Measurements from ENCODE around the gene ZFP36L2. TPM values are rescaled to one million over a fixed set of nuclear protein-coding genes. Genes with fewer than 3 reads are reported as not detected.

ZFP36L2 gene
- total and polyA plus RNA-seq, 10 of the 15 experiments (the other 5 are each of a cell fraction or from before 2014, with no cell fraction given), result 4.3 to 64.9 (median 19.5) TPM

DNA sequence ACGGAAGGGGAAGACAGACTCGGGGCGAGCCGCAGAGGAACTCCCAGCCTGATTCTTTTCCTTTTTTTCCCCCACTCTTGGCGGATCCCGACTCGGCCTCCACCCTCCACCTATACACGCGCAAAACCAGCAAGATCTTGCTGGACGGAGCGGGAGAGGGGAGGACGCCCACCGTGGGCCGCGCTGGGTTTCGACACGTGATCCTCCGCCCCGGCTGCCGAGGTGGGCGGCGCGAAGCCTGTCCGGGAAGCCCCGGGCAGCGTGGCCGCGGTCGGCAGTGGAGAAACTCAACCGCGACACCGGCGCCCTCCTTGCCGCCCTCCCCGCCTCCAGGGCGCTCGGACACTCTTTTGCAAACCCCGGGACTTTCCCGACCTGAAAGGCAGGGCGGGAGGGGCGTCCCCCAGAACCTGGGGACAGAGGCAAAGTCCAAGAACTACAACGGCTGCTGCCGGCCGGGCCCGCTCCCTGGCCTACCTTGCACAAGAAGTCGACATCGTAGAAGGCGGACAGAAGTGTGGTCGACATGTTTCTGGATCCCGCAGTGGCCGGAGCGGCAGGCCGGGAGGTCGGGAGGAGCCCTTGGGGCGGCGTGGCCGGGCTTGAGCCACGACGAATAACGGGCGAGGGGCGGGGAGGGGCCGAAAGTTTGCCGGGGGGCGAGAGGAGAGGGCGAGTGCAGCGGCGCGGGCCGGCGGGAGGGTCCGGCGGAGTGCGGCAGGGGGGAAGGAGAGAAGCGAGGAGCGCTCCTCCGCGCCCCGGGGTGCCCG, 433 bp downstream of the ZFP36L2 start:
- BruUV-seq (replicated peaks), result no TSS peak
- Histone ChIP-seq H2AFZ (ENCODE audit: control insufficient read depth, low read depth, low read length) (peak overlapping the region; percentile 38; the same call in 1 of the 2 replicates), H3K36me3 (ENCODE audit: control insufficient read depth in 2 of 2, insufficient read depth in 2 of 2, low read length in 1 of 2) (peaks cover 0 to 3% of the 10 kb centered on the region in 2 experiments; a peak in 3 of 4 replicates)
- TF ChIP-seq ATF7 (IDR thresholded peaks at IDR 0.05; ENCODE audit: low read depth) (peak; percentile 16; the same call in 1 of the 2 replicates), CHD2 (IDR thresholded peaks at IDR 0.05; ENCODE audit: borderline replicate concordance, low read depth, low read length) (peak; percentile 29; the same call in 1 of the 2 replicates), STAT3 (IDR thresholded peaks at IDR 0.05; ENCODE audit: low read depth, low read length) (no peak), RAD51 (IDR thresholded peaks at IDR 0.05) (peak; percentile 86), POLR2AphosphoS5 (IDR thresholded peaks at IDR 0.05; ENCODE audit: low read length) (peak; percentile 94), JUNB (IDR thresholded peaks at IDR 0.05) (no peak), KLF5 (IDR thresholded peaks at IDR 0.05; ENCODE audit: partially characterized antibody) (no peak), EED (IDR thresholded peaks at IDR 0.05; ENCODE audit: low read depth) (no peak), CBFB (IDR thresholded peaks at IDR 0.05; ENCODE audit: low read depth) (no peak), POLR2AphosphoS2 (IDR thresholded peaks at IDR 0.05; ENCODE audit: low read depth, low read length) (peak; percentile 23; the same call in 1 of the 2 replicates), GATAD2B (conservative IDR thresholded peaks at IDR 0.05; ENCODE audit: low read depth) (peak; percentile 86), IRF4 (IDR thresholded peaks at IDR 0.05; ENCODE audit: low read depth, low read length) (0 out of 2 replicates have a peak, but pooled peaks have one; percentile 1)
- TF ChIP-seq, protein P1, sequence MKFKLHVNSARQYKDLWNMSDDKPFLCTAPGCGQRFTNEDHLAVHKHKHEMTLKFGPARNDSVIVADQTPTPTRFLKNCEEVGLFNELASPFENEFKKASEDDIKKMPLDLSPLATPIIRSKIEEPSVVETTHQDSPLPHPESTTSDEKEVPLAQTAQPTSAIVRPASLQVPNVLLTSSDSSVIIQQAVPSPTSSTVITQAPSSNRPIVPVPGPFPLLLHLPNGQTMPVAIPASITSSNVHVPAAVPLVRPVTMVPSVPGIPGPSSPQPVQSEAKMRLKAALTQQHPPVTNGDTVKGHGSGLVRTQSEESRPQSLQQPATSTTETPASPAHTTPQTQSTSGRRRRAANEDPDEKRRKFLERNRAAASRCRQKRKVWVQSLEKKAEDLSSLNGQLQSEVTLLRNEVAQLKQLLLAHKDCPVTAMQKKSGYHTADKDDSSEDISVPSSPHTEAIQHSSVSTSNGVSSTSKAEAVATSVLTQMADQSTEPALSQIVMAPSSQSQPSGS (IDR thresholded peaks at IDR 0.05; ENCODE audit: low read length), result no peak
- TF ChIP-seq, protein P2, sequence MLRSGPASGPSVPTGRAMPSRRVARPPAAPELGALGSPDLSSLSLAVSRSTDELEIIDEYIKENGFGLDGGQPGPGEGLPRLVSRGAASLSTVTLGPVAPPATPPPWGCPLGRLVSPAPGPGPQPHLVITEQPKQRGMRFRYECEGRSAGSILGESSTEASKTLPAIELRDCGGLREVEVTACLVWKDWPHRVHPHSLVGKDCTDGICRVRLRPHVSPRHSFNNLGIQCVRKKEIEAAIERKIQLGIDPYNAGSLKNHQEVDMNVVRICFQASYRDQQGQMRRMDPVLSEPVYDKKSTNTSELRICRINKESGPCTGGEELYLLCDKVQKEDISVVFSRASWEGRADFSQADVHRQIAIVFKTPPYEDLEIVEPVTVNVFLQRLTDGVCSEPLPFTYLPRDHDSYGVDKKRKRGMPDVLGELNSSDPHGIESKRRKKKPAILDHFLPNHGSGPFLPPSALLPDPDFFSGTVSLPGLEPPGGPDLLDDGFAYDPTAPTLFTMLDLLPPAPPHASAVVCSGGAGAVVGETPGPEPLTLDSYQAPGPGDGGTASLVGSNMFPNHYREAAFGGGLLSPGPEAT (IDR thresholded peaks at IDR 0.05; ENCODE audit: low read depth), result peak; percentile 91
- TF ChIP-seq, protein P3, sequence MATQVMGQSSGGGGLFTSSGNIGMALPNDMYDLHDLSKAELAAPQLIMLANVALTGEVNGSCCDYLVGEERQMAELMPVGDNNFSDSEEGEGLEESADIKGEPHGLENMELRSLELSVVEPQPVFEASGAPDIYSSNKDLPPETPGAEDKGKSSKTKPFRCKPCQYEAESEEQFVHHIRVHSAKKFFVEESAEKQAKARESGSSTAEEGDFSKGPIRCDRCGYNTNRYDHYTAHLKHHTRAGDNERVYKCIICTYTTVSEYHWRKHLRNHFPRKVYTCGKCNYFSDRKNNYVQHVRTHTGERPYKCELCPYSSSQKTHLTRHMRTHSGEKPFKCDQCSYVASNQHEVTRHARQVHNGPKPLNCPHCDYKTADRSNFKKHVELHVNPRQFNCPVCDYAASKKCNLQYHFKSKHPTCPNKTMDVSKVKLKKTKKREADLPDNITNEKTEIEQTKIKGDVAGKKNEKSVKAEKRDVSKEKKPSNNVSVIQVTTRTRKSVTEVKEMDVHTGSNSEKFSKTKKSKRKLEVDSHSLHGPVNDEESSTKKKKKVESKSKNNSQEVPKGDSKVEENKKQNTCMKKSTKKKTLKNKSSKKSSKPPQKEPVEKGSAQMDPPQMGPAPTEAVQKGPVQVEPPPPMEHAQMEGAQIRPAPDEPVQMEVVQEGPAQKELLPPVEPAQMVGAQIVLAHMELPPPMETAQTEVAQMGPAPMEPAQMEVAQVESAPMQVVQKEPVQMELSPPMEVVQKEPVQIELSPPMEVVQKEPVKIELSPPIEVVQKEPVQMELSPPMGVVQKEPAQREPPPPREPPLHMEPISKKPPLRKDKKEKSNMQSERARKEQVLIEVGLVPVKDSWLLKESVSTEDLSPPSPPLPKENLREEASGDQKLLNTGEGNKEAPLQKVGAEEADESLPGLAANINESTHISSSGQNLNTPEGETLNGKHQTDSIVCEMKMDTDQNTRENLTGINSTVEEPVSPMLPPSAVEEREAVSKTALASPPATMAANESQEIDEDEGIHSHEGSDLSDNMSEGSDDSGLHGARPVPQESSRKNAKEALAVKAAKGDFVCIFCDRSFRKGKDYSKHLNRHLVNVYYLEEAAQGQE (IDR thresholded peaks at IDR 0.05; ENCODE audit: low read depth, low read length), result no peak
- TF ChIP-seq, protein P4, sequence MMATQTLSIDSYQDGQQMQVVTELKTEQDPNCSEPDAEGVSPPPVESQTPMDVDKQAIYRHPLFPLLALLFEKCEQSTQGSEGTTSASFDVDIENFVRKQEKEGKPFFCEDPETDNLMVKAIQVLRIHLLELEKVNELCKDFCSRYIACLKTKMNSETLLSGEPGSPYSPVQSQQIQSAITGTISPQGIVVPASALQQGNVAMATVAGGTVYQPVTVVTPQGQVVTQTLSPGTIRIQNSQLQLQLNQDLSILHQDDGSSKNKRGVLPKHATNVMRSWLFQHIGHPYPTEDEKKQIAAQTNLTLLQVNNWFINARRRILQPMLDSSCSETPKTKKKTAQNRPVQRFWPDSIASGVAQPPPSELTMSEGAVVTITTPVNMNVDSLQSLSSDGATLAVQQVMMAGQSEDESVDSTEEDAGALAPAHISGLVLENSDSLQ (IDR thresholded peaks at IDR 0.05), result no peak

More for the DNA sequence above, 433 bp downstream of the ZFP36L2 start:
- FAIRE-seq, result no peak
- under 1% methylated on average over 56 of the region's 80 CpGs for WGBS (ENCODE audit: insufficient coverage, insufficient replicate concordance, low lambda C conversion rate, missing lambda C conversion rate)
- ChIA-PET CTCF (interaction anchor here (1.1 to 5.2 kb wide), 13 partner anchors 11 to 351 kb away, joined by 3 to 132 read pairs (median 5); no protein-coding TSS in a partner anchor), POLR2A (interaction anchor here (0.5 to 2.9 kb wide), 22 partner anchors 10 to 429 kb away, joined by 3 to 17 read pairs (median 4); no protein-coding TSS in a partner anchor), RAD21 (ENCODE audit: unreplicated experiment) (interaction anchor here (0.7 to 6.8 kb wide), 24 partner anchors 8 to 340 kb away, joined by 3 to 151 read pairs (median 17); no protein-coding TSS in a partner anchor), SMC1A (ENCODE audit: uncharacterized antibody, unreplicated experiment) (interaction anchor here (0.8 to 11.4 kb wide), 12 partner anchors 8 to 278 kb away, joined by 3 to 170 read pairs (median 34); no protein-coding TSS in a partner anchor)
- no peaks in the 10 kb centered on the region for H4K20me1 ChIP-seq (ENCODE audit: control insufficient read depth, insufficient read depth)
- peak overlapping the region; percentile 82 for H3K9ac ChIP-seq (ENCODE audit: control insufficient read depth, insufficient read depth, low read length)
- H3K27me3 ChIP-seq (replicated peaks in 1 of 2; ENCODE audit: control insufficient read depth in 2 of 2, insufficient read depth in 2 of 2, low read length in 1 of 2), result no peaks in the 10 kb centered on the region
- peak overlapping the region; percentile 99 for H3K4me2 ChIP-seq (ENCODE audit: control insufficient read depth, insufficient read depth)
- H3K4me3 ChIP-seq, result peak overlapping the region; percentile 81
- in situ Hi-C loops (cut with MboI), result no loop called here
- peak overlapping the region; percentile 97 for H3K27ac ChIP-seq (ENCODE audit: control insufficient read depth, insufficient read depth)
- peak; percentile 43 for ATAC-seq
- intact Hi-C loops (cut with micrococcal nuclease; ENCODE audit: unreplicated experiment), result loop anchor here (1.0 to 10.0 kb wide), 8 partner anchors 161 to 414 kb away; no protein-coding TSS in a partner anchor
- peaks cover 27% of the 10 kb centered on the region for H3K4me1 ChIP-seq (ENCODE audit: control insufficient read depth, insufficient read depth, low read length)
- peaks cover 69% of the 10 kb centered on the region for H3K79me2 ChIP-seq (ENCODE audit: control insufficient read depth, insufficient read depth, low read length)
- DNase-seq (ENCODE audit: low read depth, low spot score), result no peak
- no peaks in the 10 kb centered on the region for H3K9me3 ChIP-seq (replicated peaks; ENCODE audit: control insufficient read depth, insufficient read depth, low read length)
